GM19395 (cell line): ENCODE measurements around the gene TXNDC5.
"Not testable (repeated sequence)": the region's sequence is repeated elsewhere in the genome, so short reads cannot be mapped to it uniquely, and the experiment has no call there.

ENCODE experiments used
- ATAC-seq: cut with Tn5 transposase; IDR thresholded peaks from one replicate; pipeline ENCODE4 v1.9.1; 2021; ENCODE audit warnings: mild to moderate bottlenecking, moderate library complexity; ENCODE audit not compliant: unreplicated experiment

TXNDC5 gene

GRCh38 chr6:7897461-7898192 is 13.0 kb downstream of the TXNDC5 start:
- peak; percentile 68 for ATAC-seq

DNA sequence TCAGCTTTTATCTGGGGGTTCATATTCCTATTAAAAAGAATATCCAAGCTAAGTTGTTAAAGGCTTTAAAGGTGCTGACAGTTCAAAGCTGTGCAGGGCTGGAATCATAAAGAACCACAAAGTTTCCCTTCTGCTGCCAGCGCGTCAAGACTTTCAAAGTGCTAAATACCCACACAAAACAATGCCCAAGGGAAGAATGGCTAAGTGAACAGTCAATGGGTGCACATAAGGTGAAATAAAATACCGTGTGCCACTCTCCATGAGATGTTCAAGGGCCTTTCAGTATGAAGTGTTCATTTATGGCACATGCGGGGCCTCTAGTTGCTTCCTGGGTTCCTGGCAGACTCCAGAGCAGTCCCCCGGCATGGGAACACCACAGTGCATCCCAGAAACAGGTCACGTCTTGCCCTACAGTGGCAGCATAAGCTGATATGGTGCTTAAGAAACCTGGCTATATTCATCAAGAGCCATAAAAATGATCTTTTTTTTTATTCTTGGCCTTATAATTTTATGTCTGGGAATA is 14.1 kb downstream of the TXNDC5 start:
- ATAC-seq, result no peak

DNA sequence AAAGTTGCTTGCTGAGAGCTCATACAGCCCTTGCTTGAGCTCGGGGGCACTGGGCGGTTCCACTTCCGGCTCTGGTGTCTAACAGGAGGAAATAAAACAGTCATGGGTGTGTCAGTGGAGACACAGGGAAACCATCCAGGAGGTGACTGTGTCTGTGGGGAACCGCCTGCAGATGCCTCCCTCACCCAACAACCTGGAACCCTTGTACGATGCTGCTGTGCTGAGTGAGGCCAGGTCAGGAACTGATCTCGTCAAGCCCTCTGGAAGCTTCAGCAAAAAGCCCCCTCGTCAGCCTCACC is 15.5 kb downstream of the TXNDC5 start:
- ATAC-seq, result no peak

DNA sequence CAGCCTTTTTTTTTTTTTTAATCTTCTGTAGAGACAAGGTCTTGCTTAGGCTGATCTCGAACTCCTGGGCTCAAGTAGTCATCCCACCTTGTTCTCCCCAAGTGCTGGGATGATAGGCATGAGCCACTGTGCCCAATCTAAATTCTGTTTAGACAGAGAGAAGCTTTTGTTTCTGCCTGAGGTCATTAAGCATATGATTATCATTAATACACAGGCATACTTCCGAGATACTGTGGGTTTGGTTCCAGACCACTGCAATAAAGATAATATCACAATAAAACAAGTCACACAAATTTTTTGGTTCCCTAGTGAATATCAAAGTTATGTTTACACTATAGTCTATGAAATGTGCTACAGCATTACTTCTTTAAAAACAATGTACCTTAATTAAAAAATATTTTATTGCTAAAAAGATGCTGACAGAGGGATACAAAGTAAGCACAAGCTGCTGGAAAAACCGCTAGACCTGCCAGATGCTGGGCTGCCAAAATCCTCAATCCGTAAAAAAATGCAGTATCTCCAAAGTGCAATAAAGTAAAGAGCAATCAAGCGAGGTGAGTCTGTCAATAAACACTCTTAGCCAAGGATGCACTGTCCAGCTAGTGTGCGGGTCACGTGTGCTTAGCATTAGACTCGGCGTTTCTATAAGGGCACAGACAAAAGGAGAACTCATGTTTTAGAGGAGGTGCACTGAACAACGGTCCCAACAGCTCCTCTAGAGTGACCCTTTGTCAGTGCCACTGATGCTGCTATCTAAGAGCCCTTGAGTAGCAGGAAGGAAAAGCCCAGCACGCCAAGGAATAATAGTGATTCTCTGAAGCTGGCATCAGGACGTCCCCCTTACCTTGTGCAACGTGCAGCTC is 16.1 kb downstream of the TXNDC5 start:
- ATAC-seq, result no peak

- no peak for ATAC-seq
These were observed 17.2 kb downstream of the TXNDC5 start for GRCh38 chr6:7893342-7893741.

DNA sequence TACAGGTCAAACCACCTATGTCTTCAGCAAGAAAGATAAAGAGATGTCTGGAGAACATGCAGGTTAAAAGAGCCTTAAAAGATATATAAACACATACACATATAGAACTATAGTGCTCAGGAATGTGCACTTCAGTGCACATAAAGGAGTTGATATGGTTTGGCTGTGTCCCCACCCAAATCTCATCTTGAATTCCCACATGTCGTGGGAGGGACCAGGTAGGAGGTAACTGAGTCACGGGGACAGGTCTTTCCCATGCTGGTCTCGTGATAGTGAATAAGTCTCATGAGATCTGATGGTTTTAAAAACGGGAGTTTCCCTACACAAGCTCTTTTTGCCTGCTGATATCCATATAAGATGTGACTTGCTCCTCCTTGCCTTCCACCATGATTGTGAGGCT is 18.2 kb downstream of the TXNDC5 start:
- not testable (repeated sequence) for ATAC-seq

DNA sequence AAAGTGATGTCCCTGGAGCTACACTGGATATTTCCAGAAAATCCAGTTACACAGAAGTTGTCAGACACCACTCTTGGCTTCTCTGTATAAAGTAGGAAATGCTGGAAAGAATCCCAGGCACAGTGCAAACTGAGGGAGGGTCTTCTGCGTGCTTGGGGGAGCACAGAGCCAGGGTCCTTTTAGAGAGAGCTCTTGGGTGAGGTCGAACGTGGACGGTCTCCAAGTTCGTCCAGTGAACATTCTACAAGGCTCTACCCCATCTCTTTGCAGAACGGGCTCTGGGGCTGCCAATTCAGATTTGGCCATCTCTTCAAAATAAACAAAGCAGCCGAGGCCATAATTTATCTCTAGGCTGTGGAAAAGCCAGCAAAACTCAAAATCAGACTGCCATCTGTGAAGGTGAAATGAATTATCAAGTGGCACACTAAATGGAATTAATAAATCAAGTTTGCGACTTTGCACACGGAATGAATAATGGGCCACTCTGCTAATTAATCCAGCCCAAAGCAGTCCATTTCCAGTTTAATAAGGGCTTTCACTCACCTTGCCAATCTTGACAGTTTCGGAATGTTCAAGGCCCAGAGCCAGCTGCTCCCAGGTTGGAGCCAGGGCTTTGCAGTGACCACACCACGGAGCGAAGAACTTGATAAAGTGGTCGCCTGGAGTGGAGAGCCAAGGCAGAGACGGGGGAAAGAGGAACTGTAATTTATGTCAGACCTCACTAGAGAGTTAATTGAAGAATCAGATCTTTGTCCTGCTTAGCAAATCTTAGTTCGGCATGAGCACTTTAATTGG is 19.3 kb downstream of the TXNDC5 start:
- ATAC-seq, result no peak

DNA sequence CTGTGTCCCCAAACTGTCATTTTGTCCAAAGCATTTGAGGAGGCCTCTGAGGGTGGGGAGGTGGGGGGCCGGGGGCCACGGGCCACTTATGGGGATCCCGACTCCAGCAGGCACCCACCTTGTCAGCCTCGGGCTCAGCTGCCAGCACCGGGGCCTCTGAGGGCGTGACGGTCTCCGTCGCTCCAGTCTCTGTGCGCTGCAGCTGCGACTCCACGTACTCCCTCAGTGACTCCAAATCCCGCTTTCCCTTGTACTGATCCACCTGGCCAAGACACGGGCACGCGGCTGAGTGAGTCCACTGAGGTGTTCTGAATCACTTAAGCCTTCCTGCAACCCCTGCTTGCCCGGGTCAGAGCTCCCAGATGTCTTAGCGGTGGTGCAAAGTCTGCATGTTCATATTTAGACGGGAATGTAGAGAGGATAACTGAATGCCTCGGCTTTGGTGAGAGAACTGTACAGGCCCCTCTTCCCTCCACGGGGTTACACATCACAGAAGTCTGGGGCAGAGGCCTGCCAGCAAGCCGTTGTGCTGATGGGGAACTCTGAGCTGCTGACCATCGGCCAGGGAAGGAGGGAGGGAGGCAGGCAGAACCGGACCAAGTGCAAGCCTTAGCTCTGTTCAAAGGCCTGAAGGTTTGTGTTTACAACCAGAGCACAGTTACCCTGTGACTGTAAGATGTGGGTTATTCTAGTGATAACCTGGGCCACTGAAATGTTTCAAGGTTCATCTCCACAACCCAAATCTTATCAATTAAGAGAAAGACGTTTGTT is 21.8 kb downstream of the TXNDC5 start:
- no peak for ATAC-seq

GRCh38 chr6:7887278-7887991 is 23.2 kb downstream of the TXNDC5 start:
- no peak for ATAC-seq

- ATAC-seq, result no peak
These were observed 24.5 kb downstream of the TXNDC5 start for GRCh38 chr6:7886132-7886531.

- no peak for ATAC-seq
These were observed 27.2 kb downstream of the TXNDC5 start for GRCh38 chr6:7883381-7883780.

GRCh38 chr6:7882505-7883257 is 27.9 kb downstream of the TXNDC5 start:
- ATAC-seq, result no peak

- ATAC-seq, result no peak
These were observed 28.7 kb downstream of the TXNDC5 start for GRCh38 chr6:7881765-7882500.

- no peak for ATAC-seq
These were observed 29.9 kb downstream of the TXNDC5 start for GRCh38 chr6:7880718-7881107.

DNA sequence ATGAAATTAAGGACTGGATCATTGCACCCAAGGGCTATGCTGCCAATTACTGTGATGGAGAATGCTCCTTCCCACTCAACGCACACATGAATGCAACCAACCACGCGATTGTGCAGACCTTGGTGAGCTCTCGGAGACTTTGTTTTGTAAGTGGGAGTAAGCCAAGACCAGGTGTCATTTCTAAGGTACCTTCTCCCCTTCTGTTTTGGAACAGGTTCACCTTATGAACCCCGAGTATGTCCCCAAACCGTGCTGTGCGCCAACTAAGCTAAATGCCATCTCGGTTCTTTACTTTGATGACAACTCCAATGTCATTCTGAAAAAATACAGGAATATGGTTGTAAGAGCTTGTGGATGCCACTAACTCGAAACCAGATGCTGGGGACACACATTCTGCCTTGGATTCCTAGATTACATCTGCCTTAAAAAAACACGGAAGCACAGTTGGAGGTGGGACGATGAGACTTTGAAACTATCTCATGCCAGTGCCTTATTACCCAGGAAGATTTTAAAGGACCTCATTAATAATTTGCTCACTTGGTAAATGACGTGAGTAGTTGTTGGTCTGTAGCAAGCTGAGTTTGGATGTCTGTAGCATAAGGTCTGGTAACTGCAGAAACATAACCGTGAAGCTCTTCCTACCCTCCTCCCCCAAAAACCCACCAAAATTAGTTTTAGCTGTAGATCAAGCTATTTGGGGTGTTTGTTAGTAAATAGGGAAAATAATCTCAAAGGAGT is 30.4 kb downstream of the TXNDC5 start:
- no peak for ATAC-seq

DNA sequence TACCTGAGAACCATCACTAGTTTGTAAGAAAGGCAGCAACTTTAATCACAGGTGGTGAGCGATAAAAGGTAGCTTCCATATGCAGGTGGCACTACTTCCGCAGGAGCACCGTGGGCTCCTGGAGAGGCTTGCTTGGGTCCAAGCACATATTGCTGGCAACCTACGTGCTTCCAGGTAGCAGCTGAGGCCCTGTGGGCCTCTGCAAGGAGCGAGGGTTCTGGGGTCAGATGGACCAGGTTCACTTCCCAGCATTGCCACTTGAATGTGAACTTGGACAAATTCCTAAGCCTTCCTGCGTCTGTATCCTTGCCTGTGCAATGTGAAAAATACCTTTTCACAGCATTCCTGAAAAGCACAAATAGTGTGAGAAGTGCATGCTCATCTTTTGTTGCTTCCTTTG is 31.0 kb downstream of the TXNDC5 start:
- no peak for ATAC-seq

GRCh38 chr6:7879043-7879442 is 31.5 kb downstream of the TXNDC5 start:
- no peak for ATAC-seq

GRCh38 chr6:7878401-7878964 is 32.1 kb downstream of the TXNDC5 start:
- ATAC-seq, result no peak
